Coronary artery (tissue), 2 donors: ENCODE data around the gene BSDC1.

ENCODE experiments used
- DNase-seq: peaks from one replicate; pipeline ENCODE4 v3.0.0-alpha.2; 2017; ENCODE audit warnings: low spot score
- H3K27ac ChIP-seq, 2 donors: fragments of 200-600 bp; sonication (generic); one replicate each; pipeline ENCODE4 v1.5.1; 2016 to 2019
- H3K4me3 ChIP-seq: fragments of 200-600 bp; sonication (generic); 2 replicates; pipeline ENCODE4 v1.5.1; 2016; ENCODE audit warnings: mild to moderate bottlenecking, moderate library complexity
- TF ChIP-seq, protein P1 (sequence below): fragments of 200-600 bp; sonication (generic); IDR thresholded peaks from one replicate; pipeline ENCODE4 v1.5.1; 2019; ENCODE audit warnings: antibody characterized with exemption

The BSDC1 gene

DNA sequence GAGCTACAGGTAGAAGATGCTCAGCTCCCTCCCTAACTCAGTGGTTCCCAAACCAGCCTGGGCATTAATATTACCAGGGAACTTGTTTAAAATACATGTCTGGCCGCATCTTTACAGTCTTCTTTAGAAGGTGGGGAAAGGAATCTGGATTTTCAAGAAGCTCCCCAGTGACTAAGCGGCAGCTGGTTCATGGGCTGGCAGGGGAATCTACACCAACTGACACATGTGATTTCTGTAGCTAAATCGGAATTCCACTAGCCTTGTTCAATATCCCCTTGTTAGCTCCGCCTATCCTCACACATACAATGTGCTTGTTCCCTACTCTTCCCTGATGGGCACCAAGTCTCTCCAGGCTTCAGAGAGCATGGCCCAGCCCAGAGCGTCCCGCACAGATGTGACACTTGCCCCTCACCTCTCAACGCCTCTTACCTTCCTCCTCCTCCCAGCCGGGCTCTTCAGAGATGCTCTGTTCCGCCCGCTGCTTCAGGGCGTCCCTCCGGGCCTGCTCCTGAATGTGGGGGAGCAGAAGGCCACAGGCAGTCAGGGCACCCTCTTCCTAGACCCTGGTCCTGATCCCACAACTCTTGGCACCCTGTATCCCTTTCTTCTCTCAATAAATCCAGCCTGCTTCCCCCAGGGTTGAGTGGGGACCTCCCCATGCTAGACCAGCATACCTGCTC, 16.6 kb downstream of the BSDC1 start:
- DNase-seq, result no peak
- no peak overlapping the region for H3K27ac ChIP-seq
- H3K4me3 ChIP-seq, result no peak overlapping the region
- TF ChIP-seq, protein P1, sequence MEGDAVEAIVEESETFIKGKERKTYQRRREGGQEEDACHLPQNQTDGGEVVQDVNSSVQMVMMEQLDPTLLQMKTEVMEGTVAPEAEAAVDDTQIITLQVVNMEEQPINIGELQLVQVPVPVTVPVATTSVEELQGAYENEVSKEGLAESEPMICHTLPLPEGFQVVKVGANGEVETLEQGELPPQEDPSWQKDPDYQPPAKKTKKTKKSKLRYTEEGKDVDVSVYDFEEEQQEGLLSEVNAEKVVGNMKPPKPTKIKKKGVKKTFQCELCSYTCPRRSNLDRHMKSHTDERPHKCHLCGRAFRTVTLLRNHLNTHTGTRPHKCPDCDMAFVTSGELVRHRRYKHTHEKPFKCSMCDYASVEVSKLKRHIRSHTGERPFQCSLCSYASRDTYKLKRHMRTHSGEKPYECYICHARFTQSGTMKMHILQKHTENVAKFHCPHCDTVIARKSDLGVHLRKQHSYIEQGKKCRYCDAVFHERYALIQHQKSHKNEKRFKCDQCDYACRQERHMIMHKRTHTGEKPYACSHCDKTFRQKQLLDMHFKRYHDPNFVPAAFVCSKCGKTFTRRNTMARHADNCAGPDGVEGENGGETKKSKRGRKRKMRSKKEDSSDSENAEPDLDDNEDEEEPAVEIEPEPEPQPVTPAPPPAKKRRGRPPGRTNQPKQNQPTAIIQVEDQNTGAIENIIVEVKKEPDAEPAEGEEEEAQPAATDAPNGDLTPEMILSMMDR, result no peak

DNA sequence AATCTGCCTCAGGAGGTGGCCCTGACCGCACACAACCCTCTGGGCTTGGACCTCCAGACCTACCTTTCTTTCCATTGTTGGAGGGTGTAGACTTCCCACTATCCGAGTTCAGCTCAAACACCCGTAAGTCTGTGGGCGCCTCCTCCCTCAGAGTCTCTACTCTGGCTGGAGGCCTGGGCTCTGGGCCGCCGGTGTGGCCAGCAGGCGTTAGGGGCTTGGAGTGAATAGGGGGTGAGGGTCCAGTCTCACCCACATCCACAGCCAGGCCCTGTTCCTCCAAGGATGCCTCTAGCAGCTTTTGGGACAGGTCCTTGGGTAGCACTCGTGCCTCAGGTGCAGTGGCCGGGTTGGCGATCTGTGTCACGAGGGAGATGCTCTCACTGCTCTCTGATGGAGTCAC, 18.0 kb downstream of the BSDC1 start:
- Histone ChIP-seq H3K27ac (no peak overlapping the region), H3K4me3 (no peak overlapping the region)
- TF ChIP-seq, protein P1, result no peak

DNA sequence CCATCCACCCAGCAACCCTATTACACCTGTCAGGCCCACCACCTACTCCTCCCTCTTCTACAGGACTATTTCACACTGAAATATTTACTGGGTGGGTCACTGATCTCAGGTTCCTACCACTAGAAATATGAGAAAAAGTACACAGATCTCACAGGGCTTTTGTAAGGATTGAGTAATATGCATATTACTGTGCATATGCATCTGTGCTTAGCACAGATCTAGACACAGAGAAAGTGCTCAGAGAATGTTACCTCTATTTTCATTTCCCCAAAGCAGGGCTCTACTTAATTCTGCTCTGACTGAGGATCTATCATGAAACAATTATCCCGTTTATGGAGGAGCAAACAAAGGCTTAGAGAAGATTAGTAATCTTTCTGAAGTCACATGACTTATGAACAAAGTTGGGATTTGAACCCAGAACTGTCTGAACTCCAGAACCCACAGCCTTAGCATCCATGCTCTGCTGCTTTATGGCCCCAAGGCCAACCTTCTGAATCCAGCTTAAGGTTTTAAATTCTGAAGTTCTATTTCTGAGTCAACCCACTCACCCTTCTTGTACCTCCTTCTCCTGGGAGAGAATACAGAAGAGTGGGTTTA, 20.1 kb downstream of the BSDC1 start:
- TF ChIP-seq, protein P1, result no peak
- Histone ChIP-seq H3K27ac (no peak overlapping the region), H3K4me3 (no peak overlapping the region)
- no peak for DNase-seq

More for the DNA sequence above, 18.0 kb downstream of the BSDC1 start:
- DNase-seq, result no peak

DNA sequence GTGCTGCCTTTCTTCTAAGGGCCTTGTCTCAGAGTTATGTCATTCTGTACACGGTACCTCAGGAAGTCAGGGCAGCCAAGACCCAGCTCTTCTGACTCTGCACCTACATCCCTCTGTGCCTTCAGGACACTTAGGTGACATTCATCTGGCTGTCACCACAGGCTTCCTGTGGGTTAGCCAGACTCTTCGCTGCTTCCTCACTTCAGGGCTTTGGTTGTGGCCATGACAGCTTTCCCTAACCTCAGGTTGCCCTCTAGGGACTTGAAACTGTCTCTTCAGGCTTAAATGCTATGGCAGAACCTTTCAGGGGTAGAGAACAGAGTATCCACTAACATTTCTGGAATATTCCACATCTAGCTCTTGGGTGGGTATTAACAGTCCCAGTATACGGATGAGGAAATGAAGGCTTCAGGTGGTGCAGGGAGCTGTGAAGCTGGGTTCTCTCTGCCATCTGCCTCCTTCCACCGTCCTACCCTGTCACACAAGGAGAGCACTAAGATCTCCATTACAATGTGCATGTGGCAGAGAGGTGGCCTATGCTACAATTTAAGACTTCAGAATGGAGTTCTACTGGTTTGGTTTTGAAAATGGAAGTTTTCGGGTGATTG, 22.0 kb downstream of the BSDC1 start:
- DNase-seq, result no peak
- no peak overlapping the region for H3K27ac ChIP-seq
- no peak overlapping the region for H3K4me3 ChIP-seq
- TF ChIP-seq, protein P1, result no peak

DNA sequence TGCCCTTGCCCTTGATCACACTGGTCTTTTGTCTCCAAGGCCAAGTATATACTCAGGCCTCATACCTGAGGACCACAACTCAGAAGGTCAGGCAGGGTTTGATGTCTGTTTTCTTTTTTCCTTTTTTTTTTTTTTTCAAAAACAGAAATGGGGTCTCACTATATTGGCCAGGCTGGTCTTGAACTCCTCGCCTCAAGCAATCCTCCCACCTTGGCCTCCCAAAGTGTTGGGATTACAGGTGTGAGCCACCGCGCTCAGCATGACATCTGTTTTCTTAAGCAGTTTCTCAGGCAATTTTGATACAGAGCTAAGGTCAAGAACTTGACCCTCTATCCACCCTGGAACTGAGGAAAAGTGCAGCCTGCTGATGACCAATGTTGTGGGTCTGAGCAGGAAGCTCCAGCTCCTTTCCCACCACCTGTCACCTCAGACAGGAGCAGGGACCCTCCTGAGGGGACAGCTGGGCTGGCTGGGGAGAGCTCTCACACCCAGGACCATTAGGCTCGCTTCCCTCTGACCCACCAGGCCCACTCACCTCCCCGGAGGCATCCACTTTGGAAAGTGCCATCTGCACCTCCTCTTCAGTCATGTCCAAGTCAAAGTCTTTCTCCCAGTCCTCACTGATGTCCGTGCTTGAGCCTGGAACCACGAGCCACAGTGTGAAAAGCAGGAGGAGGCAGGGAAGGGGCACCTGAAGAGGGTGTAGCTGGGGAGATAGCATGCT, 26.2 kb downstream of the BSDC1 start:
- no peak for DNase-seq
- Histone ChIP-seq H3K27ac (no peak overlapping the region), H3K4me3 (no peak overlapping the region)
- TF ChIP-seq, protein P1, result no peak

DNA sequence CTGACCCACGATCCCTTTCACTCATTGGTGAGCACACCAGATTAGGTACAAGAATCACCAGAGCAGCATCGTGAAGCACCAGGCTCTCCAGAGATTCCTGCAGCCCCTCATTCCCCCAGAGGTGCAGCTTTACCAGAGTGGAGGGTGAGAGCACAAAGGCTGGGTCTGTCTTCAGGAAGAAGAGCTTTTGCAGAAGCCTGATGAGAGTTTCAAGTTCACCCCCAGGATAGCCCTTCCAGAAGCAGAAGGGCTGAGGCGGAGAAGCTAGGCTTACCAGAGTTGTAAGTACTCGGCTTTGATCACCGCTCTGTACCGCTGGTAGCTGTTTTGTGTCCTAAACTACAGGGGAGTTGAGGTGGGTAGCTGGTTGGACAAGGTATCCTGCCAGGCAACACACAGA, 28.8 kb downstream of the BSDC1 start:
- TF ChIP-seq, protein P1, result no peak
- H3K27ac ChIP-seq, result no peak overlapping the region
- H3K4me3 ChIP-seq, result no peak overlapping the region
- no peak for DNase-seq
